GM18909 (cell line): ENCODE measurements around the gene SRRM2.

Experiments
- ATAC-seq: cut with Tn5 transposase; IDR thresholded peaks from one replicate; pipeline ENCODE4 v1.9.1; 2021; ENCODE audit warnings: mild to moderate bottlenecking; ENCODE audit not compliant: unreplicated experiment, poor library complexity

SRRM2 gene

DNA sequence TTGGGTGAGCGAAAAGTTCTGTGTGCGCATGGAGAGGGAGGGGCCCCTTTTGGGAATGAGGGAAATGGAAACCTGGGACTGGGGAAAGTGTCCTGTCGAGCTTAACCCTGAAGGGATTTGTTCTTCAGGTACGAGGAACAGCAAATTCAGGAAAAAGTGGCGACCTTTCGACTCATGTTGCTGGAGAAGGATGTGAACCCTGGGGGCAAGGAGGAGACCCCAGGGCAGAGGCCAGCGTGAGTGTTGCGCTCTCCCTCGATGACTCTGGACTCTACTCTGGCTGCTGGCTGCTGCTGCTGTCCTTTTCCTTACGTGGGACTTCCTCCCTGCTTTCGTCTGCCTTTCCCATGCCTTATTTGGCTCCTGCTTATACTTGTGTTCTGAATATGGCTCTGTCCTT is 4.9 kb downstream of the SRRM2 start:
- no peak for ATAC-seq

DNA sequence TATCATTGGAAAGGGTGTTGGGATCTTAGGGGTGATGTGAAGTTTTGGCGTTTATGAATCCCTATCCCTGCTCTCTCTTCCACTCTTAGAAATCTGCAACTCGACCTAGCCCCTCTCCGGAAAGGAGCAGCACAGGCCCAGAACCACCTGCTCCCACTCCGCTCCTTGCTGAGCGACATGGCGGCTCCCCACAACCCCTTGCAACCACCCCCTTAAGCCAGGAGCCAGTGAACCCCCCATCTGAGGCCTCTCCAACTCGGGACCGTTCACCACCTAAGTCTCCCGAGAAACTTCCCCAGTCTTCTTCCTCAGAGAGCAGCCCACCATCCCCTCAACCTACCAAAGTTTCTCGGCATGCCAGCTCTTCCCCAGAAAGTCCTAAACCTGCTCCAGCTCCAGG is 9.0 kb downstream of the SRRM2 start:
- no peak for ATAC-seq

DNA sequence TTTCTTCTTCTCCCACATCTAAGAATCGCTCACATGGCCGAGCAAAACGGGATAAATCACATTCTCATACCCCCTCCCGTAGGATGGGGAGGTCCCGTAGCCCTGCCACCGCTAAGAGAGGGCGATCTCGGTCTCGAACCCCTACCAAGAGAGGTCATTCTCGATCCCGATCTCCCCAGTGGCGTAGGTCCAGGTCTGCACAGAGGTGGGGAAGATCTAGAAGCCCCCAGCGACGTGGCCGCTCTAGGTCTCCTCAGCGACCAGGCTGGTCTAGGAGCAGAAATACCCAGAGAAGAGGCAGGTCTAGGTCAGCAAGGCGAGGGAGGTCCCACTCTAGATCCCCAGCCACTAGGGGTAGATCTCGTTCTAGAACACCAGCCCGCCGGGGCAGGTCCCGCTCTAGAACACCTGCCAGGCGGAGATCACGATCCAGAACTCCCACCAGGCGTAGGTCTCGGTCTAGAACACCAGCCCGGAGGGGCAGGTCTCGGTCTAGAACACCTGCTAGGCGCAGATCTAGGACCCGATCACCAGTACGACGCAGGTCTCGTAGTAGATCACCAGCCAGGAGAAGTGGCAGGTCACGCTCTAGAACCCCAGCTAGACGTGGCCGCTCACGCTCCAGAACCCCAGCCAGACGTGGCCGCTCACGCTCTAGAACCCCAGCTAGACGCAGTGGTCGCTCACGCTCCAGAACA is 9.6 kb downstream of the SRRM2 start:
- no peak for ATAC-seq

GRCh38 chr16:2762711-2763110 is 10.3 kb downstream of the SRRM2 start:
- ATAC-seq = no peak

DNA sequence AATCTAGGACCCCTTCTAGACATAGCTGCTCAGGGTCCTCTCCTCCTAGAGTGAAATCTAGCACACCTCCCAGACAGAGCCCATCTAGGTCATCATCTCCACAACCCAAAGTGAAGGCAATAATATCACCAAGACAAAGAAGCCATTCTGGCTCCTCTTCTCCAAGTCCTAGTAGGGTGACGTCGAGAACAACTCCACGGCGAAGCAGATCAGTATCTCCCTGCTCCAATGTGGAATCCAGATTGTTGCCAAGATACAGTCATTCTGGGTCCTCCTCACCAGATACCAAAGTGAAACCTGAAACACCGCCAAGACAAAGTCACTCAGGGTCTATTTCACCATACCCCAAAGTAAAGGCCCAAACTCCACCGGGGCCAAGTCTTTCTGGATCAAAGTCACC is 10.7 kb downstream of the SRRM2 start:
- ATAC-seq = no peak

- no peak for ATAC-seq
Observed at GRCh38 chr16:2764718-2765117, 12.3 kb downstream of the SRRM2 start.

DNA sequence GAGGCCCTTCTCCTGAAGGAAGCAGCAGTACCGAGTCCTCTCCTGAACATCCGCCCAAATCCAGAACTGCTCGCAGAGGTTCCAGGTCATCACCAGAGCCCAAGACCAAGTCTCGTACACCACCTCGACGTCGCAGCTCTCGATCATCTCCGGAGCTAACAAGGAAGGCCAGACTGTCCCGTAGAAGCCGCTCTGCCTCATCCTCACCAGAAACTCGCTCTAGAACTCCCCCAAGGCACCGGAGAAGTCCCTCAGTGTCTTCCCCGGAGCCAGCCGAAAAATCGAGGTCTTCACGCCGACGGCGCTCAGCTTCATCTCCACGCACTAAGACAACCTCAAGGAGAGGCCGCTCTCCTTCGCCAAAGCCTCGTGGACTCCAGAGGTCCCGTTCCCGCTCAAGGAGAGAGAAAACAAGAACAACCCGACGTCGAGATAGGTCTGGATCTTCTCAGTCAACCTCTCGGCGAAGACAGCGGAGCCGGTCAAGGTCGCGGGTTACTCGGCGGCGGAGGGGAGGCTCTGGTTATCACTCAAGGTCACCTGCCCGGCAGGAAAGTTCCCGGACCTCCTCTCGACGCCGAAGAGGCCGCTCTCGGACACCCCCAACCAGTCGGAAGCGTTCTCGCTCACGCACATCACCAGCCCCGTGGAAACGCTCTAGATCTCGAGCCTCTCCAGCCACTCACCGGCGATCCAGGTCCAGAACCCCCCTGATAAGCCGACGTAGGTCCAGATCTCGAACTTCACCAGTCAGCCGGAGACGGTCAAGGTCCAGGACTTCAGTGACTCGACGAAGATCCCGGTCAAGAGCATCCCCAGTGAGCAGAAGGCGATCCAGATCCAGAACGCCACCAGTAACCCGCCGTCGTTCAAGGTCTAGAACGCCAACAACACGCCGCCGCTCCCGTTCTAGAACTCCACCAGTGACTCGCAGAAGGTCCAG is 13.3 kb downstream of the SRRM2 start:
- no peak for ATAC-seq

GRCh38 chr16:2766430-2767139 is 14.1 kb downstream of the SRRM2 start:
- ATAC-seq = no peak

GRCh38 chr16:2767140-2767731 is 14.8 kb downstream of the SRRM2 start:
- no peak for ATAC-seq

- ATAC-seq = no peak
Observed at GRCh38 chr16:2767891-2768290, 15.5 kb downstream of the SRRM2 start.

- ATAC-seq = no peak
Observed at GRCh38 chr16:2768403-2769089, 16.1 kb downstream of the SRRM2 start.

DNA sequence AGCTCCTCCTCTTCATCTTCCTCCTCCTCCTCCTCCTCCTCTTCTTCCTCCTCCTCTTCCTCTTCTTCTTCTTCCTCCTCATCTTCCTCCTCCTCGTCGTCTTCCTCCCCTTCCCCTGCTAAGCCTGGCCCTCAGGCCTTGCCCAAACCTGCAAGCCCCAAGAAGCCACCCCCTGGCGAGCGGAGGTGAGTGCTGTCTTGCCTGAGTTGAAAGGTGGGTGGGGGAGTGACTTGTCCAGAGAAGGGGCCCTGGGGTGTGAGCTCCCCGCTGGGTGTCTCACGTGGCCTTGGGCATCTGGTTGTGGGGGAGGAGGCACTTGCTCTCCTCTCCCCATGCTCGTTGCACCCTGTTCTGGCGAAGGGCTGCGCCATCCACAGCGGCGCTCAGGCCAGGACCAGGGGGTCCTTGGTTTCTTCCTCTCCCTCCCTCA is 16.7 kb downstream of the SRRM2 start:
- no peak for ATAC-seq

DNA sequence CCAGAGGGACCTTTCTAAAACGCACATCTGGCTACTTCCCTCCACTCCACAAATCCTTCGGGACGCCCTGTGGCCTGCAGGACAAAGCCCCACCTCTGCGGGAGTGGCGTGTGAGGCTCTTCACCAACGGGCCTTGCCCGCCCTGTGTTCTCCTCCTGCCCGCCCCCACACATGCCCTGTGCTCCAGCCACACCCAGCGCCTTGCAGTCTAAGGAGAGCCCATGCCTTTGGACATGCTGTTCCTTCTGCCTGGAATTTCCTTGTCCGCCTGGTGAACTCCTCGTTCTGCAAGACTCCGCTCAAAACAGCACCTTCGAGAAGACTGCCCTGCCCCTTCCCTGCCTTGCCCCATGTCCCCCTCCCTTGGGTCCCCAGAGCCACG is 17.2 kb downstream of the SRRM2 start:
- no peak for ATAC-seq

DNA sequence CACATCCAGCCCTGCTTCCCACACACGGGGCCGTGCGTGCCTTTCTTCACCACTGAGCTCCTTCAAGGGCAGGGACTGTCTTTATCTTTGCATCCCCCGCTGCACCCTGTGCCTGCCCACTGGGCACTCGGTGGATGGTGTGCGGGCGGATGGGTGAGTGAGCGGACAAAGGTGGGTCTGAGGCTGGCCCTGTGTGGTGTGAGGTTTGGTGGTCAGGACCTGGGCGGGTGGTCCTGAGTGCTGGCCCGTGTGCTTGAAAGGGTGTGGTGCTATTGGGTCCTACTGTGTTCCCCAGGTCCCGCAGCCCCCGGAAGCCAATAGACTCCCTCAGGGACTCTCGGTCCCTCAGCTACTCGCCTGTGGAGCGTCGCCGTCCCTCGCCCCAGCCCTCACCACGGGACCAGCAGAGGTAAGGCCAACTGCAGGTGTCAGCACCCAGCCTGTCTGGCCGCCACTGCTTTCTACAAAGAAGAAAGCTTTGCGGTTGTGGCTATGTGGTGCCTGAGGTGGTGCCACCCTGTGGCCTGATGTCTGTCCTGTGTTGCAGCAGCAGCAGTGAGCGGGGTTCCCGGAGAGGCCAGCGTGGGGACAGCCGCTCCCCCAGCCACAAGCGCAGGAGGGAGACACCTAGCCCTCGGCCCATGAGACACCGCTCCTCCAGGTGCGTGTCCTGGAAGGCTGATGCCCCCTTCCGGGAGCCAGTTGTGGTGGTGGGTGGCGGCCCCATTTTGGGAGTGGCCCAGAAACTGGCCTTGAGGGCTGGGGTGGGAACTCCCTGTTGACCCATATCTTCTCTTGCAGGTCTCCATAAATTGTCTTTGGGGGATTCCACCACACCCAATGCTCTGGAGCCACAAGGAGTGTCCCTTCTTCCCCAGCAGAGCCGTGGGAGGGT is 17.9 kb downstream of the SRRM2 start:
- no peak for ATAC-seq

GRCh38 chr16:2771496-2772402 is 19.3 kb downstream of the SRRM2 start:
- no peak for ATAC-seq

GRCh38 chr16:2773188-2773968 is 20.9 kb downstream of the SRRM2 start:
- no peak for ATAC-seq

GRCh38 chr16:2774161-2774891 is 21.9 kb downstream of the SRRM2 start:
- ATAC-seq = no peak
